Hepatocyte (in vitro differentiated cells): ENCODE measurements around the gene NRP1.

Source experiments
- EZH2 ChIP-seq: fragments of 200-600 bp; sonication (generic); IDR thresholded peaks from 2 replicates; pipeline ENCODE4 v1.6.1; 2016; ENCODE audit warnings: antibody characterized with exemption, mild to moderate bottlenecking, borderline replicate concordance
- TF ChIP-seq, protein P1 (sequence below): fragments of 200-600 bp; sonication (generic); IDR thresholded peaks from 2 replicates; pipeline ENCODE4 v1.5.1; 2016; ENCODE audit warnings: antibody characterized with exemption, mild to moderate bottlenecking; ENCODE audit not compliant: poor library complexity

- TF ChIP-seq, protein P1, sequence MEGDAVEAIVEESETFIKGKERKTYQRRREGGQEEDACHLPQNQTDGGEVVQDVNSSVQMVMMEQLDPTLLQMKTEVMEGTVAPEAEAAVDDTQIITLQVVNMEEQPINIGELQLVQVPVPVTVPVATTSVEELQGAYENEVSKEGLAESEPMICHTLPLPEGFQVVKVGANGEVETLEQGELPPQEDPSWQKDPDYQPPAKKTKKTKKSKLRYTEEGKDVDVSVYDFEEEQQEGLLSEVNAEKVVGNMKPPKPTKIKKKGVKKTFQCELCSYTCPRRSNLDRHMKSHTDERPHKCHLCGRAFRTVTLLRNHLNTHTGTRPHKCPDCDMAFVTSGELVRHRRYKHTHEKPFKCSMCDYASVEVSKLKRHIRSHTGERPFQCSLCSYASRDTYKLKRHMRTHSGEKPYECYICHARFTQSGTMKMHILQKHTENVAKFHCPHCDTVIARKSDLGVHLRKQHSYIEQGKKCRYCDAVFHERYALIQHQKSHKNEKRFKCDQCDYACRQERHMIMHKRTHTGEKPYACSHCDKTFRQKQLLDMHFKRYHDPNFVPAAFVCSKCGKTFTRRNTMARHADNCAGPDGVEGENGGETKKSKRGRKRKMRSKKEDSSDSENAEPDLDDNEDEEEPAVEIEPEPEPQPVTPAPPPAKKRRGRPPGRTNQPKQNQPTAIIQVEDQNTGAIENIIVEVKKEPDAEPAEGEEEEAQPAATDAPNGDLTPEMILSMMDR = no peak
- TF ChIP-seq EZH2 = no peak
Observed at GRCh38 chr10:33267708-33268107, 66.8 kb downstream of the NRP1 start.
